Head of caudate nucleus (tissue), 42 donors: Measurements from ENCODE around the gene ITPRIPL2.
A peak's percentile ranks its signal among the peaks of the same experiment; 100 is the strongest.

Experiments
- DNase-seq, 42 donors: peaks; one replicate each; pipeline versions ENCODE4 v3.0.0 to v3.0.0-alpha.2; 2020 to 2021; ENCODE audit warnings: mixed read lengths in 7 of 42
- intact Hi-C: fragments of 100-400 bp; cut with DNase I; formaldehyde crosslinking; loops from one replicate; pipeline ENCODE4 v1.15.0; 2022

Gene ITPRIPL2

DNA sequence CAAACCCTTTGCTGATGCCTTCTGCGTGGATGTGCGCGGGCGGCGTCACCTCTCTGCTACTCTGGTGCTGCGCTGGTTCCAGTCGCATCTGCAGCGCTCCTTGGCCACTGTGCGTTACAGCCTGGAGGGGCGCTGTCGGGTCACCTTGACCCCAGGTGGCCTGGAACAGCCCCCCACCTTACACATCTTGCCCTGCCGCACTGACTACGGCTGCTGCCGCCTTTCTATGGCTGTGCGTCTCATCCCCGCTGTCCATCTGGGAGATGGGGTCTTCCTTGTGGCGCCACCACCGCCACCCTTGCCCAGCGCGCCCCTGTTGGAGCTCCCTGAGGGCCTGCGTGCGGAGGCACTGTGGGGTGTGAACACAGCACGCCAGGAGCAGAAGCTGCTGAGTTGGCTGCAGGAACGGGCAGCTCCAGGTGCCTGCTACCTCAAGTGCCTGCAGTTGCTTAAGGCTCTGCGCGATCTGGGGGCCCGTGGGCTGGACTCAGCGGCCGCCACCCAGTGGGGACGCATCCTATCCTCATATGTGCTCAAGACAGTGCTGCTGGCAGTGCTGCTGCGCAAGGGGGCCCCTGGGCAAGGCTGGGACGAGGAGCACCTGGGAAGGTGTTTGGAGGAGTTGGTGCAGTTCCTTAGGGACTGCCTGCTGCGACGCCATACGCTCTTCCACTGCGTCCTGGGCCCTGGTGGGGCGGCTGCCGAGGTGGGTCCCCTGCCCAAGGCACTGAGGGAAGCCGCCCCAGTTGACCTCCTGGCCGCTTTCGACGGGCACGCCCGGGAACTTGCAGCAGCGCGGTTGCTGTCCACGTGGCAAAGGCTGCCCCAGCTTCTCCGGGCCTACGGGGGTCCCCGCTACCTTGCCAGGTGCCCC, 1.6 kb downstream of the ITPRIPL2 start:
- no peak for DNase-seq
- intact Hi-C loops, result no loop called here

DNA sequence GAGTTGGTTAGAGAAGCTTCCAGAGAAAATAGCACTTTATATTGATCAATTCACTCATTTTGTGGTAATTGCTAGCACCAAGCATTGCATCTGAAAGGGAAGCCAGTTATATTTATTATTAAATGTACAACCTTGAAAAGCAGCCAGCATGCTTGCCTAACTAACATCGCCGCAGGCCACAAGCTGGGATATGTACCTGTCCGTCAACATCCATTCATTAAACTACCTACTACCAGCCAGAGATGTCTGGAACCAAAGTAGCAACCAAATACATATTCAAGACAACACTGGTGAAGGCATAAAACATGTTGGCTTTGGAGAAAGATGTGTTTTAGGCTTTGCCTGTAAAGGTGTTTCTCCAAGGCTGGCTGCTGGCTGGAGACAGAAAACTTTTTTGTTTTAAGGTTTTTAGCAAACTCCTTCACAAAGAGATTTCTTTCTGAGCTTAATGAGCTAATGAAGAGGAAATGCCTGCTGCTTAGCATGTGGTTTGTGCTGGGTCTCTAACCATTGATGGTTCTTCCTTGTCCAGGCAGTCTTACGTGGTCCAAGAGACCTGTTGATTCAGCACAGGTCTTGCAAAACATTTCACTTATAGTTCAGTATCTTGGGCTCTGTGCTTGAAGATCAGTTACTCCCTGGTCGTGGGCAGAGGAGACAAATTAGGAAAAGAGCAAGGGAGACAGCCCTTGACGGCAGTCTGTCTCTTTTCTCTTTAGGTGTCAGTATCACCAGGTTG, 3.1 kb downstream of the ITPRIPL2 start:
- no peak for DNase-seq
- intact Hi-C loops, result no loop called here

DNA sequence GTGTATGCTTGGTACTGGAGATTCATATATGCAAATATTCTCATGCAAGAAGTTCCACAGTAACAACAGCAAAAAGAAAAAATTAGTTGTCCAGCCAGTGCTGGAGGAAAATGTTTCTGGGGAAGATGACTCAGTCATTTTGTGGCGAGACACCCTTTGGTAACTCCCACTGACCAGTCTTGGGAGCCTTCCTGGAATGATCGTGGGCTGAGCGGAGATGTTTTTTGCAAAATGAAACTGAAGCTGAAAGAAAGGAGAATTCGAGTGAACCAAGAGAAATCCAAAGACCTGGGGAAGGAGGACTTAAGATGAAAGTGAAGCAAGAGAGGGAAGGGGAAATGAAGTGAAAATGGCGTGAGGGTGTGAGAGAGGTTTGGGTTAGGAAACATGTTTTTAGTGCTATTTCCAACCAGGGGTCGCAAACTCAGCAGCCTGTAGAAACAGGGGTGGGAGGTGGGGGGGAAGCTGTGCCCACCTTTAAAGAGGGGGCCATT, 5.2 kb downstream of the ITPRIPL2 start:
- intact Hi-C loops, result no loop called here
- peak in 10 of 42 donors; percentile 21 to 70 (median 39) for DNase-seq

DNA sequence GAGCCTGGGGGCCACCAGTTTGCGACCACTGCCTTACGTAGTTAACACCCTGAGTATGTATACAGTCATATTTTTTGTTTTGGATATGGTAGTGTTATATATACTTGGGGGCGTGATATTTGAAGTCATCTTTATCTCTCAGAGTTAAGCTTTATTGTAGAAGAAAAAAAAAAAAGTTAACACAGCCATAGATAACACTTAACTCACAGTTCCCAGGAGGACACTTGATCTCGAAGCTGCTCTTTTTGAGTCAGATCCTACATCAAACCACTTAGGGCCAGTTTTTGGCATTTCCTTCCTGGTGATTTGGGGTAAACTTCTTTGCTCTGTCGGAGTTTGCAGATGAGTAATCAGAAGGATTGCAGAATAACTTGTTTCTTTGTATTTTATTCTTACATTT, 5.8 kb downstream of the ITPRIPL2 start:
- intact Hi-C loops, result no loop called here
- DNase-seq, result no peak

DNA sequence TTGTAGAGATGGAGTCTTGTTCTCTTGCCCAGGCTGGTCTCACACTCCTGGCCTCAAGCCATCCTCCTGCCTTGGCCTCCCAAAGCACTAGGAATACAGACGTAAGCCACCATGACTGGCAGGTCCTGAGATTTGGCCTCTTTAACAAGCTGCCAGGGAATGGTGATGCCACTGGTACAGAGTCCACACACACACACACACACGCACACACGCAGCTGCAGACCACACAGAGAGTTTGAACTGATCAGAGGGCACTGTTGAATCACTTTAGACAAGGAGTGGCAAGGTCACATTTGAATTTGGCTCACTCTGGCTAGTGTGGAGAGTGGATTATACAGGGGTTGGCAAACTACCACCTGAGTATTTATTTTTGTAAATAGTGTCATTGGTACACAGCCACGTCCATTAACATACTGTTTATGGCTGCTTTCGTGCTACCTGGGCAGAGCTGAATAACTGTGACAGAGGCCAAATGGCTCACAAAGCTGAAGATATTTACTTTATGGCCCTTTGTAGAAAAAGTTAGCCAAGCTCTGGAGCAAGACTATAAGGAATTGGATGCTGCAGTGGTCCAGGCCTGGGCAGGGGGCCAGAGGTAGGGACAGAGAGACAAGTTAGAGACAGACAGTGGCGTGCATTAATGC, 9.9 kb downstream of the ITPRIPL2 start:
- intact Hi-C loops, result no loop called here
- DNase-seq, result no peak

DNA sequence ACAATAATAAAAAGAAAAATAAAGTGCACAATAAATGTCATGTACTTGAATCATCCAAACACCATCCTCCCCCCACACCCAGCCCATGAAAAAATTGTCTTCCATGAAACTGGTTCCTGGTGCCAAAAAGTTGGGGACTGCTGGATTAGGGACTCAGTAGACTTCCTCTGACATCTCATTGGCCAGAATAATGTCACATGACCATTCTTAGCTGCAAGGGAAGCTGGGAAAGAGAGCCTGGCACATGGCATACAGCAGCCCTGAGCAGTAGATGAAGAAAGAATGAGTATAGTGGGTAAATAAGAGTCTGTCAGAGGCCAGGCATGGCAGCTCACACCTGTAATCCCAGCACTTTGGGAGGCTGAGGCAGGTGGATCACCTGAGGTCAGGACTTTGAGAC, 12.5 kb downstream of the ITPRIPL2 start:
- DNase-seq, result no peak
- intact Hi-C loops, result no loop called here

DNA sequence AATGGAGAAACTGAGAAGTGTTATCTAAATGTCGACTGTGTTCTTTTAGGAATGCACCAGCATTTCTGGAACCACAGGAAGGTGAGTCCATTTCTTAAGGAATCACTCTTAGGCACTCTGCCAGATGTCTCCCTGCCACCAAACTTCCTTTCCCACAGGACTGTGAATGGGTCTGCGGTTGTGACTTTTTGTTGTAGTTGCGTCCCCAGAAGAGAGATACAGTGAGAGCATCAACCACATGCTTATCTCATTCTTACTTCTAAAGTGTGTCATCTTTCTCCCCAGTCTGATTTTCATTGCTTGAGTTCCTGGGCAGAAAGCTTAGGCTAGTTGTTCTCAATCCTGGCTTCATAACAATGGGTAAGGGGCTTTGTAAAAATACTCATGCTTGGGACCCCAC, 13.4 kb downstream of the ITPRIPL2 start:
- DNase-seq, result no peak
- intact Hi-C loops, result no loop called here

DNA sequence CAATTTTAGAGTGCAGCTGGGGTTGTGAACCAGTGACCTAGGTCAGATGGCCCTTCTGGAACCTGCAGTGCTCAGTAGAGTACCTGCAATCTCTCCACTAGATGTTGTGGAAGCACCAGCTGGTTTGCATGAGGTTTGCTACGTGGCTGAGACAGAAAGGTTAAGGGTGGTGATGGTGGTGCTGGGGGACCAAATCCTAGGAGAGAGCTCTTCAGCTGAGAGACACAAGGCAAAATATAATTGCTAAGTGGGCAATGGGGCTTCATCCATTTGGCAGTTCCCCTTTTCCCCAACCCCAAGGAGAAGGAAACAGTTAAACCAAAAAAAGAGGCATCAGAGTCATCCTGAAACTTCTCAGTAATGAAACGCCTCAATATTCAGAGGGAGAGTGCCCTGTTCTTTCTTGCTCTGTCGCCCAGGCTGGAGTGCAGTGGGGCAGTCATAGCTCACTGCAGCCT, 13.9 kb downstream of the ITPRIPL2 start:
- DNase-seq, result peak in 1 of 42 donors; percentile 4

DNA sequence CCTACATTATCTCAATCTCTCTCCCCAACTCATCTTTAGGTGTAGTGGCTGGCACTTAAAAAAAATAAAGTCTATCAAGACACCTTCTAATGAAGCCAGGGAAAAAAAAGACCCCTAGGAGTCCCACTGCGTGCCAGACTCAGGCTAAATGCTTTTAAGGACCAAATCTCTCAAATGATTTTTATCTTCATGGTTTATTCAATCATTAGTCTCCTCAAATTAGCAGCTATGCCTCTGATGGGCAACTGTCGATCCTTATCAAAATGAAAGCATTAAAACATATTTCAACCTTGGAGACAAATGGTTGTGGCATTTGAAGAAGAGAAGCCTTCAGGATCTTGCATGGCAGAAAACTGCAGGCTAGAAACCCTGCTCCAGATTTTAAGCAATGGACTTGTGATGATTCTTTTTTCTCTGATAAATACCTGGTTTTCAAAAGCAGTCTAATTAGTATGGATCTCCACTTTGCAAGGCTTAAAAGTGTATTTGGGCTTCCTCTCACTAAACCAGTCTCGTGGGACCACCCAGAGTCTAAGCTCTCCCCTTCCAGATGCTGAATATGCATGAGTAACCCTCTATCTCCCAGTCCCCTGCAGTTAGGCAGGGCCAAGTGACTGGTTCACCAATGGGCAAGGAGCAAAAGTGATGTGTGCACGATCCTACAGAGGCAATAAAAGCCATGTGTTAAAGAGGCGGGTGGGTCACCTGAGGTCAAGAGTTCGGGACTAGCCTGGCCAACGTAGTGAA, 14.9 kb downstream of the ITPRIPL2 start:
- intact Hi-C loops, result no loop called here
- DNase-seq, result no peak

More for the DNA sequence above, 13.9 kb downstream of the ITPRIPL2 start:
- intact Hi-C loops, result no loop called here

DNA sequence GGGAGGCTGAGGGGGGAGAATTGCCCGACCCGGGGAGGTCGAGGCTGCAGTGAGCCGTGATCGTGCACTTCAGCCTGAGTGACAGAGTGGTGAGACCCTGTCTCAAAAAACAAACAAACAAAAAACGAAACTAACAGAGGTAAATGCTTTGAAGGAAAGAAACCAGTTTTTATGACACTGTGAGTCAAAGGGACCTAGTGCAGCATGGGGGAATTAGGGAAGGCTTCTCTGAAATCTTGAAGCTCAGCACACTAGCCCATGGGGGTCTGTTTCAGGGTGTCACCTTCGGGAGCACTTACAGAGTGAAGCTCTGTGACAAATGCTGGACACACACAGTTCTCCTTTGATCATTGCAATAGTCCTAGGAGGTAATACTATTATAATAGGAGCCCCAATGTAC, 16.6 kb downstream of the ITPRIPL2 start:
- DNase-seq, result no peak
- intact Hi-C loops, result no loop called here

DNA sequence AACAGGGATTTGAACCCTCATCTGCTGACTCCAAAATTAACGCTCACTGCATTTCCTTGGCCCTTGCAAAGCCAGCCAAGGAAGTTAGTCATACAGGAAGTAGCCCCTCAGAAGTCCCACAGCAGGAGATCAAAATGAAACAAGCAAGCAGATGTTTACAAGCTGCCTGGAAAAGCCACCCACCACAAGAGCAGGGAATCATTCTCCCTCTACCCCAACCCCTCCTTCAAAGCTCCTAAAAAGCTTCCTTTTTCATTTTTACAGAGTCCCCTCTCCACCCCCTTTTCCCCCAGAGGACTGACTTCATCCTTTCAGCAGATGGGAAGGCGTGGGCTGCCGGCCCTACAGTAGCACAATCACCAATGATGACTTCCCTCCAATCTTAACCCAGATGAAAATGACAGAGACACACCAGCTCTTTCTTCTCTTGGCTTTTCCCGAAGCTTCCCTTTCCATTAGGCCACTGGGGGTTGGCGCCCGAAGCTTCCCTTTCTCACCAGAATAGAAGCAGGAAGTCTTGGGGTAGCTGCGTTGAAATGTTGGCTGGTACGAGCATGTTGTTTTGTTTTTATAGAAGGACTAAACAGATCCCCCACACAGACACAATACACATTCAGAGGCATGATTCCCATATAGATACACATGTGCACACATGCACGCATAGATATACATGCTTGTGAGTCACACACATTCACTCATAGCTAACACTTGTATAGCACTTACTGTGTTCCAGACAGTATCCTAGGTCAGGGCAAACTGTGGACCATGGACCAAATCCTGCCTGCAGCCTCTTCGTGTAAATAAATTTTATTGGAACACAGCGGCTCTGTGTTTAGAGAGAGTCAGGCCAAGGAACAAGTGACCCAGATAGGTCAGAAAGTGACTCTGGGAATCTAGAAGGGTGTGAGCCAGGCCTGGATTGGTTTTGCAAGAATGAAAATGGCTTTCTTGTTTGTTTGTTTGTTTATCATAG, 17.4 kb downstream of the ITPRIPL2 start:
- peak in 22 of 42 donors; percentile 10 to 60 (median 32) for DNase-seq
- intact Hi-C loops, result no loop called here

DNA sequence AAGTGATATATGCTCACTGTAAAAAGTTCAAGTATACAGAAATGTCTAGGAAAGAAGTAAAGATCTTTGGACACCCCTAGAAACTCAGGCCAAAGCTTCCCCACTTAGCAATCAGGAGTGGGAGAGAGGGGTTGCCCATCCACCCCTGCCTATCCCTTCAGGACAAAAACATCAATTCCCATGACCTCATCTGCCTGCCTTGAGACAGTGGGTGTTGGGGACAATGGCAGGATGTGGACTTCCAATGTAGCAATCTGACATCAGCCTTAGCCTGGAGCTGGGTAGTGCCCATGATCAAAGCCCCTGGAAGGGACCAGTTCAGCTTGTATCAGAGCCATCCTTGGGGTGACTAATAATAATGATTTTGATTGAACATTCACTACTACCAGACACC, 18.1 kb downstream of the ITPRIPL2 start:
- intact Hi-C loops, result no loop called here
- DNase-seq, result no peak

DNA sequence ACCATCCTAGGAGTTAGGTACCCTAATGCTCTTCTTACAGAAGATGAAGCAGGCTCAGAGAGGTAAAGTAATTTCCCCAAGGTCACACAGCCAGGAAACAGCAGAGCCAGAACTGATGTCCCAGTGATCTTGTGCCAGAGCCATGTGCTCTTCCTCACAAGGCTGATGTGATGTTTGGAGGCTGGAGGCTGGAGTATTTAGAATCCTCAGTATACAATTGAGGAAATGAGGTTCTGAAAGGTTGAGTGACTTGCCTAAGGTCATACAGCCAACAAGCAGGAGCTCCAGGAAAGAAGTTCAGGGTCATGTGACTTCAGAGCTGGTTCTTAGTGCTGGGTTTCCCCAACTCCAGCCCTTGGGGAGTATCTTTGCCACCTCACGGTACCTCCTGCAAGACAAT, 18.5 kb downstream of the ITPRIPL2 start:
- no peak for DNase-seq
- intact Hi-C loops, result no loop called here

DNA sequence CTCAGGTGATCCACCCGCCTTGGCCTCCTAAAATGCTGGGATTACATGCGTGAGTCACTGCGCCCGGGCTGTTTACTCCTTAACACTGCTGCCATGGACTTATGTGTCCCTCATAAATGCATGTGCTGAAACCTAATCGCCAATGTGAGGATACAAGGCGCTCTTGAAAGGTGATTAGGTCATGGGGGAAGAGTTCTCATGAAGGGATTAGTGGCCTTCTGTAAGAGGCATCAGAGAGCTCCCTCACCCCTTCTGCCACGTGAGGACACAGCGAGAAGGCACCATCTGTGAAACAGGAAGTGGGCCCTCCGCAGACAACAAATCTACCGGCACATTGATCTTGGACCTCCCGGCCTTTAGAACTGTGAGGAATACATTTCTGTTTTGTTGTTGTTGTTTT, 19.1 kb downstream of the ITPRIPL2 start:
- no peak for DNase-seq
- intact Hi-C loops, result no loop called here

DNA sequence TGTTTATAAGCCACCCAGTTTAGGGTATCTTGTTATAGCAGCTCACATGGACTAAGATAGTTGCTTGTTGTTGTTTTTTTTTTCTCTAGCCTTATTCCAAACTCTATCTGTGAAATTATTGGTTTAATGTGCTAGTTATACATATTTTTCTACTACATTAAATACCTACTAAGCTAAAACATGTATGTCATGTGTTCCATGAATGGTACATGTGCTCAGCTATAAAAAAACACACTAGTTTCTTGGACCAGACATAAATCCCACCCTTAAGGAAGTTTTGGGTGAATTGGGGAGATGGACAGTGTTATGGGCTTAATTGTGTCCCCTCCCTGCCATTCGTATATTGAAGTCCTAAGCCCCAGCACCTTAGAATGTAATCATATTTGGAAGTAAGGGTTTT, 19.8 kb downstream of the ITPRIPL2 start:
- intact Hi-C loops, result no loop called here

DNA sequence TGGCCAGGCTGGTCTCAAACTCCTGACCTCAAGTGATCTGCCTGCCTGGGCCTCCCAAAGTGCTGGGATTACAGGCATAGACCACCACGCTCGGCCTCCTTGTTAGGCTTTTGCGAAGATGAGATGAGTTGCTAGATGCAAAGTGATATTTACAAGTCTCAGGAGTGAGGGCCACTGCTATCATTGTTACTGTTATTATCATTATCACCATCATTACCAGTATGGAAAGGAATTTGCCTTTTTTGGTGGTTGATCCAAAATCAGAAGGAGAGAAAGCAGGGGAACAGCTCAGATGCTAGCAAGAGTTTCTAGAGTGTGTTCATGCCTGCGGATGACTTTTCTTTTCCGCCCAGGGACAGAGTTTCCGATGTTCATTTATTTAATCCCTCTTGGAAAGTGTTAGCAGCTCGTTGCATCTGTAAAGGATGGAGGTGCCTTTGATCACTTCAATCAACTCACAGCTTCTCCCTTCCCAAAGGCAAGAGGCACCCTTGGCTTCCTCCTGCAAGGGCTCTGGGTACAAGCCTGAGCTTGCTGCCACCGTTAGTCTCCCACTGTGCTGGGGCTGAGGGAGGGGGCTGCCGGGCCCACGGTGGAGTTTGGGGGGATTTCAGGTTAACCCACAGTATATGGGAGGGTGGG, 21.6 kb downstream of the ITPRIPL2 start:
- intact Hi-C loops, result no loop called here
- no peak for DNase-seq

More for the DNA sequence above, 19.8 kb downstream of the ITPRIPL2 start:
- no peak for DNase-seq

DNA sequence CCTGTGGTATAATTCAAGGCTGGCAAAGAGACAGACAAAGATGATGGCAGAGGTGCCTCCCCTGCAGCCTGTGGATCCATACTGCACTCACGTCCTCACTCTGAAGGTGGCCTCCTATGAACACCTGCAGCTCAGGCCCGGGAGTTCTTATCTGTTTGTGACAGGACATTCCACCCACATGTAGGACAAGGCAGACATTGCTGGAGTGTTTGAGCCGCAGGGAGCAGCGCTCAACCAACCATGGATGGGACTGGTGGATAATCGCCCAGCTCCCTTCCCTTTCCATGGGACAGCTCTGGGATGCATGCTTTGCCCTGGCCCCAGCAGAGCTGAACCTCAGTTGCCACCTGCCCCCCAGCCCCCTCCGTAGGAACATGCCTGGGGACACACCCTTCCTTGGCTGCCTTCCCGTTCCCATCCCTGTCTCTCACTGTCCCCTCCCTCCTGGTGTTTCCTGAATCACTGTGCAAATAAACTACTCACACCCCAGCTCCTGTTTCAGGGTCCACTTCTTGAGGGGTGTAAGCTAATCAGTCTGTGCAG, 22.2 kb downstream of the ITPRIPL2 start:
- intact Hi-C loops, result no loop called here
- DNase-seq, result no peak
